H9 (cell line): ENCODE results near the gene CTNNB1. TPM values are rescaled to one million over a fixed set of nuclear protein-coding genes. Genes with fewer than 3 reads are reported as not detected.
A peak's percentile ranks its signal among the peaks of the same experiment; 100 is the strongest.

Source experiments
- DNase-seq: peaks from one replicate; pipeline ENCODE4 v3.0.0-alpha.2; 2017
- H2AFZ ChIP-seq: one replicate; pipeline ENCODE4 v1.6.1; 2013; ENCODE audit warnings: mild to moderate bottlenecking, low read length, control low read depth, moderate library complexity
- H2AK5ac ChIP-seq: 2 replicates; pipeline ENCODE4 v1.6.1; 2013; ENCODE audit warnings: low read length, control low read depth, mixed read lengths; ENCODE audit not compliant: insufficient read length
- H2BK120ac ChIP-seq: one replicate; pipeline ENCODE4 v1.6.1; 2013; ENCODE audit warnings: low read depth, mild to moderate bottlenecking, low read length, control low read depth, inconsistent platforms; ENCODE audit not compliant: poor library complexity, severe bottlenecking
- H2BK12ac ChIP-seq: 2 replicates; pipeline ENCODE4 v1.6.1; 2013; ENCODE audit warnings: low read length, control low read depth, mixed read lengths, low read depth; ENCODE audit not compliant: insufficient read length
- H2BK15ac ChIP-seq: 2 replicates; pipeline ENCODE4 v1.6.1; 2013; ENCODE audit warnings: low read depth, low read length, control low read depth
- H2BK20ac ChIP-seq: one replicate; pipeline ENCODE4 v1.6.1; 2013; ENCODE audit warnings: low read depth, mild to moderate bottlenecking, low read length, control low read depth, inconsistent platforms; ENCODE audit not compliant: poor library complexity, severe bottlenecking
- H2BK5ac ChIP-seq: 2 replicates; pipeline ENCODE4 v1.6.1; 2013; ENCODE audit warnings: low read length, control low read depth, mixed read lengths; ENCODE audit not compliant: insufficient read length
- H3K14ac ChIP-seq: 2 replicates; pipeline ENCODE4 v1.6.1; 2013; ENCODE audit warnings: low read length, control low read depth; ENCODE audit not compliant: insufficient read depth
- H3K18ac ChIP-seq: 2 replicates; pipeline ENCODE4 v1.6.1; 2013; ENCODE audit warnings: low read depth, mild to moderate bottlenecking, mixed read lengths, low read length, control low read depth; ENCODE audit not compliant: insufficient read length
- H3K23ac ChIP-seq: 2 replicates; pipeline ENCODE4 v1.6.1; 2013; ENCODE audit warnings: low read length, control low read depth, mixed read lengths, low read depth; ENCODE audit not compliant: insufficient read length
- H3K23me2 ChIP-seq: 2 replicates; pipeline ENCODE4 v1.6.1; 2013; ENCODE audit warnings: low read depth, mild to moderate bottlenecking, mixed read lengths, low read length, control low read depth; ENCODE audit not compliant: insufficient read length, poor library complexity, severe bottlenecking
- H3K27ac ChIP-seq: 2 replicates; pipeline ENCODE4 v1.5.1; 2013; ENCODE audit warnings: low read length, control low read depth, mixed read lengths, low read depth; ENCODE audit not compliant: insufficient read length
- H3K27me3 ChIP-seq: 2 replicates; pipeline ENCODE4 v1.6.1; 2013; ENCODE audit warnings: low read length, control low read depth, inconsistent platforms; ENCODE audit not compliant: insufficient read depth
- H3K4ac ChIP-seq: 2 replicates; pipeline ENCODE4 v1.6.1; 2013; ENCODE audit warnings: low read depth, mild to moderate bottlenecking, control low read depth, inconsistent platforms, low read length, moderate library complexity
- H3K4me1 ChIP-seq: 2 replicates; pipeline ENCODE4 v1.6.1; 2013; ENCODE audit warnings: low read length, control low read depth, inconsistent platforms; ENCODE audit not compliant: insufficient read depth
- H3K4me2 ChIP-seq: 2 replicates; pipeline ENCODE4 v1.6.1; 2013; ENCODE audit warnings: low read length, control low read depth, mixed read lengths; ENCODE audit not compliant: insufficient read length, insufficient read depth
- H3K56ac ChIP-seq: 2 replicates; pipeline ENCODE4 v1.6.1; 2013; ENCODE audit warnings: low read depth, mild to moderate bottlenecking, mixed read lengths, low read length, control low read depth; ENCODE audit not compliant: insufficient read length
- H3K79me1 ChIP-seq: 2 replicates; pipeline ENCODE4 v1.6.1; 2013; ENCODE audit warnings: low read depth, mild to moderate bottlenecking, moderate library complexity, low read length, control low read depth, inconsistent platforms; ENCODE audit not compliant: insufficient read depth, poor library complexity, severe bottlenecking
- H3K79me2 ChIP-seq: 2 replicates; pipeline ENCODE4 v1.6.1; 2013; ENCODE audit warnings: low read length, control low read depth, inconsistent platforms; ENCODE audit not compliant: insufficient read depth
- H3K9ac ChIP-seq: 2 replicates; pipeline ENCODE4 v1.6.1; 2013; ENCODE audit warnings: low read length, control low read depth, mixed read lengths; ENCODE audit not compliant: insufficient read length; ENCODE audit errors: extremely low read depth
- H3K9me3 ChIP-seq: one replicate; pipeline ENCODE4 v1.6.1; 2013; ENCODE audit warnings: low read depth, low read length, inconsistent platforms; ENCODE audit not compliant: control insufficient read depth
- H3T11ph ChIP-seq: one replicate; pipeline ENCODE4 v1.6.1; 2013; ENCODE audit warnings: mild to moderate bottlenecking, low read length, control low read depth, inconsistent platforms
- H4K20me1 ChIP-seq: one replicate; pipeline ENCODE4 v1.6.1; 2013; ENCODE audit not compliant: control insufficient read depth, insufficient read length, insufficient read depth
- H4K5ac ChIP-seq: 2 replicates; pipeline ENCODE4 v1.6.1; 2013; ENCODE audit warnings: low read depth, mild to moderate bottlenecking, mixed read lengths, low read length, control low read depth; ENCODE audit not compliant: insufficient read length
- H4K8ac ChIP-seq: replicated peaks from 2 replicates; pipeline ENCODE4 v1.6.1; 2013; ENCODE audit warnings: low read length, control low read depth, mixed read lengths, low read depth; ENCODE audit not compliant: insufficient read length
- H4K91ac ChIP-seq: 2 replicates; pipeline ENCODE4 v1.6.1; 2013; ENCODE audit warnings: low read depth, mild to moderate bottlenecking, moderate library complexity, mixed read lengths, low read length, control low read depth; ENCODE audit not compliant: insufficient read length
- H3K27ac Mint-ChIP-seq, 3 experiments: 2 replicates in 2 of 3; 3 replicates in 1 of 3; pipeline ENCODE4 v1.8.0; 2020 to 2021; ENCODE audit warnings: mixed read lengths in 3 of 3, mild to moderate bottlenecking in 1 of 3, moderate library complexity in 1 of 3
- H3K27me3 Mint-ChIP-seq: 2 replicates; pipeline ENCODE4 v1.8.0; 2021; ENCODE audit warnings: low read depth, mild to moderate bottlenecking, moderate library complexity, mixed read lengths
- H3K36me3 Mint-ChIP-seq, 3 experiments: 2 replicates in 2 of 3; 3 replicates in 1 of 3; pipeline ENCODE4 v1.8.0; 2020 to 2021; ENCODE audit warnings: low read depth in 3 of 3, mixed read lengths in 3 of 3; ENCODE audit not compliant: insufficient read depth in 1 of 3
- H3K4me1 Mint-ChIP-seq, 2 experiments: 2 replicates each; pipeline ENCODE4 v1.8.0; 2020; ENCODE audit warnings: mixed read lengths in 2 of 2
- H3K4me3 Mint-ChIP-seq, 2 experiments: 2 replicates in 1 of 2; 3 replicates in 1 of 2; pipeline ENCODE4 v1.8.0; 2020 to 2021; ENCODE audit warnings: mild to moderate bottlenecking in 2 of 2, mixed read lengths in 2 of 2, moderate library complexity in 1 of 2
- H3K9me3 Mint-ChIP-seq, 2 experiments: 2 replicates in 1 of 2; 3 replicates in 1 of 2; pipeline ENCODE4 v1.8.0; 2020; ENCODE audit warnings: mild to moderate bottlenecking in 2 of 2, mixed read lengths in 2 of 2, moderate library complexity in 1 of 2
- CTCF ChIP-seq: fragments of 200-600 bp; sonication (generic); conservative IDR thresholded peaks from 3 replicates; pipeline ENCODE4 v1.8.0; 2021; ENCODE audit warnings: antibody characterized with exemption, mild to moderate bottlenecking
- WGBS: extraction: QIAGEN DNeasy Blood & Tissue Kit; methylation state at CpG from one replicate; pipeline ENCODE4 v1.1.7; 2013; ENCODE audit warnings: missing lambda C conversion rate, low lambda C conversion rate, mixed read lengths; ENCODE audit not compliant: insufficient read length; ENCODE audit errors: extremely low coverage; 5-methylcytosine and 5-hydroxymethylcytosine counted together
- total RNA-seq: library from RNA; stranded (reverse); gene quantifications from 2 replicates; pipeline ENCODE4 v1.2.1, GENCODE V29; 2021

The CTNNB1 gene
- total RNA-seq, 1 experiment from 2014 or later, result 500 TPM

DNA sequence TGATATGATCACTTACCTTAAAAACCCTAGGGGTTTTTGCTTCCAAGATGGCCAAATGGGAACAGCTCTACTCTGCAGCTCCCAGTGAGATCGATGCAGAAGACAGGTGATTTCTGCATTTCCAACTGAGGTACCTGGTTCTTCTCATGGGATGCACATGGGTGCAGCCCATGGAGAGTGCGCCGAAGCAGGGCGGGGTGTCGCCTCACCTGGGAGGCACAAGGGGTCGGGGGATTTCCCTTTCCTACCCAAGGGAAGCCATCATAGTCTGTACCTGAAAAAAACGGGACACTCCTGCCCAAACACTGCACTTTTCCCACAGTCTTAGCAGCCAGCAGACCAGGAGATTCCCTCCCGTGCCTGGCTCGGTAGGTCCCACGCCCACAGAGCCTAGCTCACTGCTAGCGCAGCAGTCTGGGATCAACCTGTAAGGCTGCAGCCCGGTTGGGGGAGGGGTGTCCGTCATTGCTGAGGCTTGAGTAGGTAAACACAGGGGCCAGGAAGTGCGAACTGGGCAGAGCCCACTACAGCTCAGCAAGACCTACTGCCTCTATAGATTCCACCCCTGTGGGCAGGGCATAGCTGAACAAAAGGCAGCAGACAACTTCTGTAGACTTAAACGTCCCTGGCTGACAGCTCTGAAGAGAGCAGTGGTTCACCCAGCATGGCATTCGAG is 78.6 kb downstream of the CTNNB1 start:
- no peak overlapping the region for H3T11ph ChIP-seq
- no peaks in the 10 kb centered on the region for H3K27me3 ChIP-seq
- H3K14ac ChIP-seq, result no peak overlapping the region
- peaks cover 0 to 8% (median 1%) of the 10 kb centered on the region in 3 experiments; a peak in 4 of 7 replicates for H3K36me3 Mint-ChIP-seq
- no peaks in the 10 kb centered on the region for H3K79me2 ChIP-seq
- peak overlapping the region; percentile 23 for H3K4me2 ChIP-seq
- no peaks in the 10 kb centered on the region for H4K20me1 ChIP-seq
- peak overlapping the region in 1 of 2 experiments; percentile 11; a peak in 2 of 5 replicates for H3K4me3 Mint-ChIP-seq
- H3K23me2 ChIP-seq, result no peaks in the 10 kb centered on the region
- no peaks in the 10 kb centered on the region for H3K79me1 ChIP-seq
- H3K9me3 Mint-ChIP-seq, result peaks cover 10 to 12% of the 10 kb centered on the region in 2 experiments; a peak in 4 of 5 replicates
- H2BK120ac ChIP-seq, result no peak overlapping the region
- H2BK20ac ChIP-seq, result no peak overlapping the region
- peaks cover 13 to 17% of the 10 kb centered on the region in 2 experiments for H3K4me1 Mint-ChIP-seq
- no CpG with 5 or more reads among the region's 16 CpGs for WGBS
- H3K4me1 ChIP-seq, result peaks cover 3% of the 10 kb centered on the region; the same call in 1 of the 2 replicates
- no peak for TF ChIP-seq CTCF
- H3K27ac Mint-ChIP-seq, result peak overlapping the region in 1 of 3 experiments; percentile 68; a peak in 1 of 7 replicates
- H3K18ac ChIP-seq, result no peak overlapping the region
- H3K23ac ChIP-seq, result no peak overlapping the region
- no peak overlapping the region for H4K91ac ChIP-seq
- DNase-seq, result peak; percentile 70
- H4K5ac ChIP-seq, result no peak overlapping the region
- no peak overlapping the region for H4K8ac ChIP-seq
- no peaks in the 10 kb centered on the region; the same call in none of the 2 replicates for H3K27me3 Mint-ChIP-seq
- no peak overlapping the region for H3K56ac ChIP-seq
- no peak overlapping the region for H2AFZ ChIP-seq
- H2BK12ac ChIP-seq, result no peak overlapping the region
- H2BK5ac ChIP-seq, result no peak overlapping the region
- no peak overlapping the region for H3K27ac ChIP-seq
- no peak overlapping the region for H2BK15ac ChIP-seq
- H3K9me3 ChIP-seq, result no peaks in the 10 kb centered on the region
- H3K9ac ChIP-seq, result no peak overlapping the region
- no peak overlapping the region for H2AK5ac ChIP-seq
- no peak overlapping the region for H3K4ac ChIP-seq
